Measurements from ENCODE around the gene YWHAE. TPM values are rescaled to one million over a fixed set of nuclear protein-coding genes. Genes with fewer than 3 reads are reported as not detected.

Gene YWHAE
- total and polyA plus RNA-seq, 10 of the 15 experiments (the other 5 are each of a cell fraction or from before 2014, with no cell fraction given), result 189 to 651 (median 469) TPM

DNA sequence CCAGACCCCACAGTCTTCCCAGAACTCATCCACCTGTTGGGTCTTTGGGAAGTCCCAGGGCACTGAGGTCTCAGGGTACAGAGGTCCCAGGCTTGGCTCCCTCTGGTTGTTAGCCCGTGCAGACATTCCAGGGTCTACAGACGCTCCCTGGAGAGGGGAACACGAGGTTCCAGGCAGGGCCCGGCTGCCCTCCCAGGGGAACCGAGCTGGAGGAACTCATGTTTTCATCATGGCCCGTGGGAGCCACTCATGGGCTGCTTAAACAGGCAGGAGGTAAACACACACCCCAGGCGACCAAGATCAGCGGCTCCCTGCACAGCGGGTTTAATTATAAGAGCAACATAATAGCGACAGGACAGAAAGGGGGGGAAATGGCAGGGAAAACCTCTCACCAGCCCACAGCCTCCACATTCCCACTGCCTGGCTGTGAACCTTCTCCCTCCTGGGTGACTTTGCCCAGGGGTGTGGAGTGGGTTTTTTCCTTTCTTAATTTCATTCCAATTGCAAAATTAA is 84.1 kb downstream of the YWHAE start (continued):
- TF ChIP-seq KLF5 (IDR thresholded peaks at IDR 0.05; ENCODE audit: partially characterized antibody) (no peak), ZNF274 (IDR thresholded peaks at IDR 0.05; ENCODE audit: insufficient read depth, insufficient read length) (no peak), HCFC1 (IDR thresholded peaks at IDR 0.05; ENCODE audit: low read length) (no peak), SIX5 (IDR thresholded peaks at IDR 0.05; ENCODE audit: low read depth, low read length, severe bottlenecking) (no peak), TARDBP (IDR thresholded peaks at IDR 0.05; ENCODE audit: borderline replicate concordance) (no peak), NFYA (IDR thresholded peaks at IDR 0.05; ENCODE audit: borderline replicate concordance, low read depth, low read length) (no peak)
- TF ChIP-seq, protein P1, sequence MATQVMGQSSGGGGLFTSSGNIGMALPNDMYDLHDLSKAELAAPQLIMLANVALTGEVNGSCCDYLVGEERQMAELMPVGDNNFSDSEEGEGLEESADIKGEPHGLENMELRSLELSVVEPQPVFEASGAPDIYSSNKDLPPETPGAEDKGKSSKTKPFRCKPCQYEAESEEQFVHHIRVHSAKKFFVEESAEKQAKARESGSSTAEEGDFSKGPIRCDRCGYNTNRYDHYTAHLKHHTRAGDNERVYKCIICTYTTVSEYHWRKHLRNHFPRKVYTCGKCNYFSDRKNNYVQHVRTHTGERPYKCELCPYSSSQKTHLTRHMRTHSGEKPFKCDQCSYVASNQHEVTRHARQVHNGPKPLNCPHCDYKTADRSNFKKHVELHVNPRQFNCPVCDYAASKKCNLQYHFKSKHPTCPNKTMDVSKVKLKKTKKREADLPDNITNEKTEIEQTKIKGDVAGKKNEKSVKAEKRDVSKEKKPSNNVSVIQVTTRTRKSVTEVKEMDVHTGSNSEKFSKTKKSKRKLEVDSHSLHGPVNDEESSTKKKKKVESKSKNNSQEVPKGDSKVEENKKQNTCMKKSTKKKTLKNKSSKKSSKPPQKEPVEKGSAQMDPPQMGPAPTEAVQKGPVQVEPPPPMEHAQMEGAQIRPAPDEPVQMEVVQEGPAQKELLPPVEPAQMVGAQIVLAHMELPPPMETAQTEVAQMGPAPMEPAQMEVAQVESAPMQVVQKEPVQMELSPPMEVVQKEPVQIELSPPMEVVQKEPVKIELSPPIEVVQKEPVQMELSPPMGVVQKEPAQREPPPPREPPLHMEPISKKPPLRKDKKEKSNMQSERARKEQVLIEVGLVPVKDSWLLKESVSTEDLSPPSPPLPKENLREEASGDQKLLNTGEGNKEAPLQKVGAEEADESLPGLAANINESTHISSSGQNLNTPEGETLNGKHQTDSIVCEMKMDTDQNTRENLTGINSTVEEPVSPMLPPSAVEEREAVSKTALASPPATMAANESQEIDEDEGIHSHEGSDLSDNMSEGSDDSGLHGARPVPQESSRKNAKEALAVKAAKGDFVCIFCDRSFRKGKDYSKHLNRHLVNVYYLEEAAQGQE (IDR thresholded peaks at IDR 0.05; ENCODE audit: low read depth, low read length), result no peak

DNA sequence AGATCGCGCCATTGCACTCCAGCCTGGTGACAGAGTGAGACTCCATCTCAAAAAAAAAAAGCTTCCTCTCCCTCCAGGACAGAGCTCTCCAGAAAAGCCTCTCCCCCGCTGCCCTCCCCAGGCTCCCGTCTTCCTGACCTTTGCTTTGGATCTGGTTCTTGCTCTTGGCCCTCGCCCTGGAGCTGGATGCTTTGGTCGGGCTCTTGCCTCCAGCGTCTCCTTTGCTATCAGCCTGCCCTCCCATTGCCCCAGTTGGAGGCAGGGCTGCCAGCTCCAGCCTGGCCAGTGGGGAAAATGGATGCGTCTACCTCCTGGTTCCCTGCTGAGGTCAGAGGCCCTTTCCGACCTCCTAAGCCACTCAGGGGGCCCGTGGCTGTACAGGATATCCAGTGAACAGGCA is 84.6 kb downstream of the YWHAE start:
- H3K79me2 ChIP-seq (ENCODE audit: control insufficient read depth, insufficient read depth, low read length), result no peaks in the 10 kb centered on the region
- intact Hi-C loops (cut with micrococcal nuclease; ENCODE audit: unreplicated experiment) (no loop called here), in situ Hi-C loops (cut with MboI) (no loop called here)
- no peaks in the 10 kb centered on the region for H3K4me1 ChIP-seq (ENCODE audit: control insufficient read depth, insufficient read depth, low read length)
- ChIA-PET POLR2A (no interaction called here), SMC1A (ENCODE audit: uncharacterized antibody, unreplicated experiment) (interaction anchor here (0.6 kb wide), 1 partner anchor 50 kb away, joined by 3 read pairs; no protein-coding TSS in a partner anchor), RAD21 (ENCODE audit: unreplicated experiment) (interaction anchor here (0.6 to 1.3 kb wide), 2 partner anchors 17 to 34 kb away, joined by 3 read pairs; no protein-coding TSS in a partner anchor), CTCF (interaction anchor here (0.6 to 0.8 kb wide), 2 partner anchors 17 to 36 kb away, joined by 3 to 4 read pairs; no protein-coding TSS in a partner anchor)
- H3K27me3 ChIP-seq (replicated peaks in 1 of 2; ENCODE audit: control insufficient read depth in 2 of 2, insufficient read depth in 2 of 2, low read length in 1 of 2), result no peaks in the 10 kb centered on the region; a peak in 1 of 4 replicates
- ATAC-seq (no peak), DNase-seq (ENCODE audit: low read depth, low spot score) (no peak), FAIRE-seq (no peak)
- WGBS (ENCODE audit: insufficient coverage, insufficient replicate concordance, low lambda C conversion rate, missing lambda C conversion rate), result 45% methylated on average over 10 of the region's 10 CpGs
- H3K9me3 ChIP-seq (replicated peaks; ENCODE audit: control insufficient read depth, insufficient read depth, low read length), result no peaks in the 10 kb centered on the region; the same call in 2 of the 3 replicates
- TF ChIP-seq ASH2L (IDR thresholded peaks at IDR 0.05; ENCODE audit: borderline replicate concordance, low read depth) (no peak), BRCA1 (IDR thresholded peaks at IDR 0.05; ENCODE audit: low read depth, low read length) (no peak), NFXL1 (IDR thresholded peaks at IDR 0.05; ENCODE audit: borderline replicate concordance) (no peak), RCOR1 (conservative IDR thresholded peaks at IDR 0.05; ENCODE audit: low read depth, low read length) (no peak)
- no peak overlapping the region for H3K9ac ChIP-seq (ENCODE audit: control insufficient read depth, insufficient read depth, low read length)
- no TSS peak for BruUV-seq (replicated peaks)
- H3K4me3 ChIP-seq, result no peak overlapping the region
- H3K4me2 ChIP-seq (ENCODE audit: control insufficient read depth, insufficient read depth), result no peak overlapping the region
- H3K36me3 ChIP-seq (ENCODE audit: control insufficient read depth in 2 of 2, insufficient read depth in 2 of 2, low read length in 1 of 2), result no peaks in the 10 kb centered on the region
- no peak overlapping the region for H2AFZ ChIP-seq (ENCODE audit: control insufficient read depth, low read depth, low read length)
- no peak overlapping the region for H3K27ac ChIP-seq (ENCODE audit: control insufficient read depth, insufficient read depth)
- no peaks in the 10 kb centered on the region for H4K20me1 ChIP-seq (ENCODE audit: control insufficient read depth, insufficient read depth)

All from GM12878 (cell line).